K562 (cell line): ENCODE measurements around the gene PAFAH1B2. TPM values are rescaled to one million over a fixed set of nuclear protein-coding genes. Genes with fewer than 3 reads are reported as not detected.

ENCODE experiments used
- ARID3A ChIP-seq: IDR thresholded peaks from 2 replicates; pipeline ENCODE4 v1.6.1; 2012; ENCODE audit warnings: low read depth, low read length, improper control_type of control experiment, borderline replicate concordance
- CCNT2 ChIP-seq: IDR thresholded peaks from 2 replicates; pipeline ENCODE4 v1.6.1; 2011; ENCODE audit warnings: borderline replicate concordance, low read depth, mild to moderate bottlenecking, moderate library complexity, mixed read lengths, low read length; ENCODE audit not compliant: insufficient read length; ENCODE audit errors: extremely low read depth
- FOXJ3 ChIP-seq: sonication (generic); formaldehyde crosslinking; IDR thresholded peaks from 2 replicates; pipeline ENCODE4 v1.4.0; 2020; ENCODE audit warnings: mild to moderate bottlenecking, missing genetic modification reagents
- MAFG ChIP-seq: fragments of 450-650 bp; conservative IDR thresholded peaks from 2 replicates; pipeline ENCODE4 v1.6.1; 2016; ENCODE audit warnings: missing genetic modification characterization, missing compliant biosample characterization
- MNT ChIP-seq, 2 experiments: fragments of 450-650 bp; conservative IDR thresholded peaks; 2 replicates each; pipeline ENCODE4 v1.6.1; 2017; ENCODE audit warnings: mild to moderate bottlenecking in 2 of 2, moderate library complexity in 2 of 2
- SAFB2 ChIP-seq: fragments of 200-400 bp; formaldehyde crosslinking; IDR thresholded peaks from 2 replicates; pipeline ENCODE4 v1.6.1; 2018; ENCODE audit warnings: borderline replicate concordance, low read length, low read depth, moderate library complexity; ENCODE audit not compliant: severe bottlenecking
- USF1 ChIP-seq: sonication (generic); formaldehyde crosslinking; IDR thresholded peaks from 2 replicates; pipeline ENCODE4 v1.9.0; 2022; ENCODE audit warnings: mild to moderate bottlenecking, missing genetic modification reagents
- ZNF174 ChIP-seq: fragments of 250-450 bp; sonication (Bioruptor Pico); IDR thresholded peaks from 2 replicates; pipeline ENCODE4 v1.4.0; 2020; ENCODE audit warnings: mild to moderate bottlenecking
- ZNF384 ChIP-seq: IDR thresholded peaks from 2 replicates; pipeline ENCODE4 v1.6.1; 2012; ENCODE audit warnings: low read depth, low read length, improper control_type of control experiment
- polyA plus RNA-seq, 8 experiments: library from polyadenylated mRNA; depleted of rRNA in 4 of 8; stranded (reverse) in 5 of 8; unstranded in 3 of 8; fragments of >200 nt; fragmentation: Nextera tagmentation in 2 of 8; fragmentation: Illumina TruSeq in 1 of 8; extraction: Ambion mirVana in 2 of 8; extraction: Trizol in 1 of 8; gene quantifications; 2 replicates each; pipeline versions ENCODE4 v1.2.1 to v1.2.3, GENCODE V29; 2011 to 2014; ENCODE audit warnings: inconsistent platforms in 1 of 8, missing spikeins in 1 of 8
- total RNA-seq, 7 experiments: library from RNA; depleted of rRNA in 6 of 7; stranded (reverse); fragments of >200 nt in 6 of 7; fragmentation: Illumina TruSeq in 2 of 7; extraction: Trizol in 2 of 7; gene quantifications; 2 replicates each; pipeline versions ENCODE4 v1.2.1 to v1.2.3, GENCODE V29; 2011 to 2021; ENCODE audit warnings: low replicate concordance in 1 of 7
- TF ChIP-seq, protein P1 (sequence below): sonication (generic); formaldehyde crosslinking; IDR thresholded peaks from 2 replicates; pipeline ENCODE4 v1.8.0; 2022; ENCODE audit warnings: mild to moderate bottlenecking, missing genetic modification reagents
- TF ChIP-seq, protein P2 (sequence below): fragments of 250-450 bp; sonication (Bioruptor Pico); IDR thresholded peaks from 2 replicates; pipeline ENCODE4 v1.9.0; 2021; ENCODE audit warnings: mild to moderate bottlenecking, inconsistent platforms
- TF ChIP-seq, protein P3 (sequence below): fragments of 450-650 bp; IDR thresholded peaks from 2 replicates; pipeline ENCODE4 v1.6.1; 2016; ENCODE audit warnings: antibody characterized with exemption
- TF ChIP-seq, protein P4 (sequence below): fragments of 250-450 bp; sonication (Bioruptor Pico); IDR thresholded peaks from 2 replicates; pipeline ENCODE4 v1.4.0; 2020; ENCODE audit warnings: borderline replicate concordance
- TF ChIP-seq, protein P5 (sequence below), 2 experiments: fragments of 250-450 bp in 1 of 2; fragments of 450-650 bp in 1 of 2; sonication (Bioruptor Pico) in 1 of 2; IDR thresholded peaks; 2 replicates each; pipeline versions ENCODE4 v1.6.1 to v1.8.0; 2016 to 2021; ENCODE audit warnings: mild to moderate bottlenecking in 2 of 2, moderate library complexity in 2 of 2, missing compliant biosample characterization in 1 of 2, missing genetic modification characterization in 1 of 2

PAFAH1B2 gene
- total and polyA plus RNA-seq, 9 of the 15 experiments (the other 6 are each of a cell fraction or from before 2014, with no cell fraction given) = 27.8 to 94.7 (median 64.9) TPM

DNA sequence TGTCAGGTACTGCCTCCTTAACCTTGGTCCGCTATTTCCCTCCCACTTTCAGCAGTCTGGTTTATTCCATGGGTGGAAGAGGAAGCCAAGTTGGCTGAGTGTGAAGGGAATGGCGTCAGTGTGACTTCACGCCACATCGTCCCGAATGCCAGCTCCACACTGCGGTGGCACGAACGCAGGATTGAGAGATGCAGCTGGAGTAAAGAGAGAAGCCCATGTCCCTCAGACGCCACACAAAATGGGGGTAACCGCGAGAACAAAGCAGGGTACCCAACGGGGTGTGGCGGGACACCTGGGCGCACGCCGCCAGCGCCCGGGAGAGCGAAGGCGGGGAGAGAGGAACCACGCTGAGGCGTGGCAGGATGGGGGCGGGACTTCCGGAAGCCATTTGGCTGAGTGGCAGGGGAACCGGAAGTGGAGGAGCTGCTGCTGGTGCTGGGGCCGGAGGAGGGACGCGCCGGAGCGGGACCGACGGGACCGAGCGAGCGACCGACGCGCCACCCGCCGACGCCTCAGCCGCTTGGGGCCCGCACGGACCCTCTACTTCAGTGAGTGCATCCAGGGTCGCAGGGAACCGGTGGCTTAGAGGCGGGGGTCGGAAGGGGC lies at the start of gene PAFAH1B2 (continued):
- TF ChIP-seq, protein P1, sequence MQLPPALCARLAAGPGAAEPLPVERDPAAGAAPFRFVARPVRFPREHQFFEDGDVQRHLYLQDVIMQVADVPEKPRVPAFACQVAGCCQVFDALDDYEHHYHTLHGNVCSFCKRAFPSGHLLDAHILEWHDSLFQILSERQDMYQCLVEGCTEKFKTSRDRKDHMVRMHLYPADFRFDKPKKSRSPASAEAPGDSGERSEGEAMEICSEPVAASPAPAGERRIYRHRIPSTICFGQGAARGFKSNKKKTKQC = no peak
- TF ChIP-seq, protein P2, sequence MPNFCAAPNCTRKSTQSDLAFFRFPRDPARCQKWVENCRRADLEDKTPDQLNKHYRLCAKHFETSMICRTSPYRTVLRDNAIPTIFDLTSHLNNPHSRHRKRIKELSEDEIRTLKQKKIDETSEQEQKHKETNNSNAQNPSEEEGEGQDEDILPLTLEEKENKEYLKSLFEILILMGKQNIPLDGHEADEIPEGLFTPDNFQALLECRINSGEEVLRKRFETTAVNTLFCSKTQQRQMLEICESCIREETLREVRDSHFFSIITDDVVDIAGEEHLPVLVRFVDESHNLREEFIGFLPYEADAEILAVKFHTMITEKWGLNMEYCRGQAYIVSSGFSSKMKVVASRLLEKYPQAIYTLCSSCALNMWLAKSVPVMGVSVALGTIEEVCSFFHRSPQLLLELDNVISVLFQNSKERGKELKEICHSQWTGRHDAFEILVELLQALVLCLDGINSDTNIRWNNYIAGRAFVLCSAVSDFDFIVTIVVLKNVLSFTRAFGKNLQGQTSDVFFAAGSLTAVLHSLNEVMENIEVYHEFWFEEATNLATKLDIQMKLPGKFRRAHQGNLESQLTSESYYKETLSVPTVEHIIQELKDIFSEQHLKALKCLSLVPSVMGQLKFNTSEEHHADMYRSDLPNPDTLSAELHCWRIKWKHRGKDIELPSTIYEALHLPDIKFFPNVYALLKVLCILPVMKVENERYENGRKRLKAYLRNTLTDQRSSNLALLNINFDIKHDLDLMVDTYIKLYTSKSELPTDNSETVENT (CRISPR knock-in tag) = peak; percentile 84; the same call in 1 of the 2 replicates
- TF ChIP-seq, protein P3, sequence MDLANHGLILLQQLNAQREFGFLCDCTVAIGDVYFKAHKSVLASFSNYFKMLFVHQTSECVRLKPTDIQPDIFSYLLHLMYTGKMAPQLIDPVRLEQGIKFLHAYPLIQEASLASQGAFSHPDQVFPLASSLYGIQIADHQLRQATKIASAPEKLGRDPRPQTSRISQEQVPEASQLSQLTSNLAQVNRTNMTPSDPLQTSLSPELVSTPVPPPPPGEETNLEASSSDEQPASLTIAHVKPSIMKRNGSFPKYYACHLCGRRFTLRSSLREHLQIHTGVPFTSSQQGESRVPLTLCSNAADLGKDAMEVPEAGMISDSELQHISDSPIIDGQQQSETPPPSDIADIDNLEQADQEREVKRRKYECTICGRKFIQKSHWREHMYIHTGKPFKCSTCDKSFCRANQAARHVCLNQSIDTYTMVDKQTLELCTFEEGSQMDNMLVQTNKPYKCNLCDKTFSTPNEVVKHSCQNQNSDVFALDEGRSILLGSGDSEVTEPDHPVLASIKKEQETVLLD = peak; percentile 84; the same call in 1 of the 2 replicates
- TF ChIP-seq MNT (conservative IDR thresholded peaks at IDR 0.05) (peak; percentile 90 to 95), CCNT2 (peak; percentile 40), ARID3A (no peak), FOXJ3 (CRISPR knock-in tag) (no peak), ZNF174 (CRISPR knock-in tag) (no peak), USF1 (CRISPR knock-in tag) (no peak), SAFB2 (no peak), MAFG (tag) (no peak), ZNF384 (no peak)
- TF ChIP-seq, protein P4, sequence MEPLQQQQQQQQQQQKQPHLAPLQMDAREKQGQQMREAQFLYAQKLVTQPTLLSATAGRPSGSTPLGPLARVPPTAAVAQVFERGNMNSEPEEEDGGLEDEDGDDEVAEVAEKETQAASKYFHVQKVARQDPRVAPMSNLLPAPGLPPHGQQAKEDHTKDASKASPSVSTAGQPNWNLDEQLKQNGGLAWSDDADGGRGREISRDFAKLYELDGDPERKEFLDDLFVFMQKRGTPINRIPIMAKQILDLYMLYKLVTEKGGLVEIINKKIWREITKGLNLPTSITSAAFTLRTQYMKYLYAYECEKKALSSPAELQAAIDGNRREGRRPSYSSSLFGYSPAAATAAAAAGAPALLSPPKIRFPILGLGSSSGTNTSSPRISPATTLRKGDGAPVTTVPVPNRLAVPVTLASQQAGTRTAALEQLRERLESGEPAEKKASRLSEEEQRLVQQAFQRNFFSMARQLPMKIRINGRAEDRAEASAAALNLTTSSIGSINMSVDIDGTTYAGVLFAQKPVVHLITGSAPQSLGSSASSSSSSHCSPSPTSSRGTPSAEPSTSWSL = no peak
- TF ChIP-seq, protein P5, sequence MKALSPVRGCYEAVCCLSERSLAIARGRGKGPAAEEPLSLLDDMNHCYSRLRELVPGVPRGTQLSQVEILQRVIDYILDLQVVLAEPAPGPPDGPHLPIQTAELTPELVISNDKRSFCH (CRISPR knock-in tag; IDR thresholded peaks at IDR 0.05) = no peak
- TF ChIP-seq, protein P5 (tag; IDR thresholded peaks at IDR 0.05) = peak; percentile 58; the same call in 1 of the 2 replicates
